Vagina (tissue), 2 donors: Measurements from ENCODE around the gene ASTN2. TPM values are rescaled to one million over a fixed set of nuclear protein-coding genes. Genes with fewer than 3 reads are reported as not detected.

Experiments
- DNase-seq, 2 donors: peaks; one replicate each; pipeline ENCODE4 v3.0.0-alpha.2; 2017; ENCODE audit errors: extremely low spot score in 2 of 2
- H3K27ac ChIP-seq: fragments of 200-600 bp; sonication (generic); one replicate; pipeline ENCODE4 v1.5.1; 2019
- H3K27me3 ChIP-seq: fragments of 200-600 bp; sonication (generic); one replicate; pipeline ENCODE4 v1.5.1; 2019
- H3K36me3 ChIP-seq, 2 donors: fragments of 200-600 bp; sonication (generic); one replicate each; pipeline ENCODE4 v1.5.1; 2017 to 2019
- H3K4me1 ChIP-seq: fragments of 200-600 bp; sonication (generic); one replicate; pipeline ENCODE4 v1.5.1; 2019
- H3K4me3 ChIP-seq, 2 donors: fragments of 200-600 bp; sonication (generic); 1 replicate in 1 of 2; 2 replicates in 1 of 2; pipeline ENCODE4 v1.5.1; 2016 to 2019
- H3K9me3 ChIP-seq: fragments of 200-600 bp; sonication (generic); one replicate; pipeline ENCODE4 v1.5.1; 2019
- CTCF ChIP-seq, 3 experiments: fragments of 450-650 bp in 2 of 3; fragments of 200-600 bp in 1 of 3; sonication (generic) in 1 of 3; IDR thresholded peaks; one replicate each; pipeline ENCODE4 v1.5.1; 2017 to 2019; ENCODE audit warnings: antibody characterized with exemption in 3 of 3, mild to moderate bottlenecking in 2 of 3, moderate library complexity in 2 of 3
- POLR2A ChIP-seq, 2 donors: fragments of 450-650 bp; IDR thresholded peaks; one replicate each; pipeline ENCODE4 v1.6.1; 2017; ENCODE audit warnings: antibody characterized with exemption in 2 of 2, mild to moderate bottlenecking in 2 of 2, moderate library complexity in 2 of 2
- POLR2AphosphoS5 ChIP-seq, 2 donors: sonication (generic); formaldehyde crosslinking; IDR thresholded peaks; one replicate each; pipeline ENCODE4 v1.9.0; 2017; ENCODE audit warnings: antibody characterized with exemption in 2 of 2, mild to moderate bottlenecking in 2 of 2, low read depth in 1 of 2; ENCODE audit not compliant: insufficient read depth in 1 of 2
- intact Hi-C: fragments of 100-400 bp; cut with DNase I; formaldehyde crosslinking; loops from one replicate; pipeline ENCODE4 v1.15.1; 2023
- total RNA-seq: library from RNA; depleted of rRNA; stranded (reverse); fragments of >200 nt; gene quantifications from one replicate; pipeline ENCODE4 v1.2.3, GENCODE V29; 2016

The ASTN2 gene
- total RNA-seq, 1 donor from 2014 or later: 4.4 TPM

DNA sequence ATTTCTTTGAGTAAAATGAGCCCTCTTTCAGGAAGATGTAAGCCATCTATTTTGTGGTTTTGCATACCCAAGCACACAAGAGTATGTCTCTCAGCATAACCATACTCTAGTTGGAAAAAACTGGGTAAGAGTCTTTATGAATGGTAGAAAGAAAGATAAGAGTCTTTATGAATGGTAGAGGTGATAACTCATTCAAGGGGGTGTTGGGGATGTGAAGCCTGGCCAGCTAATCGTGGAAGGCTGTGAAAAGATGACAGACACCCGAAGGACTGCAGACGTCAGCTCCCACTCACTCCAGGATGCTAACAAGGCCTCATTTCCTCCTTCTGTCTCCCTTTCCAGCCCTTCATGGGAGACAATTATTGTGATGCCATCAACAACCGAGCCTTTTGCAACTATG lies 1032.8 kb downstream of the ASTN2 start:
- TF ChIP-seq POLR2A (IDR thresholded peaks at IDR 0.05): no peak
- TF ChIP-seq POLR2AphosphoS5 (IDR thresholded peaks at IDR 0.05; ENCODE audit: insufficient read depth in 1 of 2, low read depth in 1 of 2): no peak
- TF ChIP-seq CTCF (IDR thresholded peaks at IDR 0.05): no peak
- H3K4me3 ChIP-seq: no peak overlapping the region
- intact Hi-C loops: no loop called here
- no peaks in the 10 kb centered on the region for H3K9me3 ChIP-seq
- H3K36me3 ChIP-seq: no peaks in the 10 kb centered on the region
- no peaks in the 10 kb centered on the region for H3K4me1 ChIP-seq
- no peaks in the 10 kb centered on the region for H3K27me3 ChIP-seq
- H3K27ac ChIP-seq: no peak overlapping the region
- no peak for DNase-seq

GRCh38 chr9:116381350-116381749 lies 1033.5 kb downstream of the ASTN2 start:
- Histone ChIP-seq H3K27ac (no peak overlapping the region), H3K4me3 (no peak overlapping the region), H3K4me1 (no peaks in the 10 kb centered on the region), H3K9me3 (no peaks in the 10 kb centered on the region), H3K27me3 (no peaks in the 10 kb centered on the region), H3K36me3 (no peaks in the 10 kb centered on the region)
- intact Hi-C loops: no loop called here
- DNase-seq: no peak
- TF ChIP-seq POLR2AphosphoS5 (IDR thresholded peaks at IDR 0.05; ENCODE audit: insufficient read depth in 1 of 2, low read depth in 1 of 2) (no peak), POLR2A (IDR thresholded peaks at IDR 0.05) (no peak), CTCF (IDR thresholded peaks at IDR 0.05) (no peak)

- no peak overlapping the region for H3K27ac ChIP-seq
- no peaks in the 10 kb centered on the region for H3K9me3 ChIP-seq
- no peaks in the 10 kb centered on the region for H3K4me1 ChIP-seq
- no peak for DNase-seq
- TF ChIP-seq CTCF (IDR thresholded peaks at IDR 0.05) (no peak), POLR2AphosphoS5 (IDR thresholded peaks at IDR 0.05; ENCODE audit: insufficient read depth in 1 of 2, low read depth in 1 of 2) (no peak)
- H3K36me3 ChIP-seq: no peaks in the 10 kb centered on the region
- no peaks in the 10 kb centered on the region for H3K27me3 ChIP-seq
- intact Hi-C loops: no loop called here
- H3K4me3 ChIP-seq: no peak overlapping the region
Observed at GRCh38 chr9:116380496-116380995, 1034.3 kb downstream of the ASTN2 start.

GRCh38 chr9:116379821-116380220 lies 1035.0 kb downstream of the ASTN2 start:
- DNase-seq: no peak
- Histone ChIP-seq H3K27ac (no peak overlapping the region), H3K4me1 (no peaks in the 10 kb centered on the region), H3K36me3 (no peaks in the 10 kb centered on the region), H3K9me3 (no peaks in the 10 kb centered on the region), H3K27me3 (no peaks in the 10 kb centered on the region), H3K4me3 (no peak overlapping the region)
- TF ChIP-seq POLR2AphosphoS5 (IDR thresholded peaks at IDR 0.05; ENCODE audit: insufficient read depth in 1 of 2, low read depth in 1 of 2): no peak
- TF ChIP-seq CTCF (IDR thresholded peaks at IDR 0.05): no peak
- no peak for TF ChIP-seq POLR2A (IDR thresholded peaks at IDR 0.05)
- intact Hi-C loops: no loop called here

DNA sequence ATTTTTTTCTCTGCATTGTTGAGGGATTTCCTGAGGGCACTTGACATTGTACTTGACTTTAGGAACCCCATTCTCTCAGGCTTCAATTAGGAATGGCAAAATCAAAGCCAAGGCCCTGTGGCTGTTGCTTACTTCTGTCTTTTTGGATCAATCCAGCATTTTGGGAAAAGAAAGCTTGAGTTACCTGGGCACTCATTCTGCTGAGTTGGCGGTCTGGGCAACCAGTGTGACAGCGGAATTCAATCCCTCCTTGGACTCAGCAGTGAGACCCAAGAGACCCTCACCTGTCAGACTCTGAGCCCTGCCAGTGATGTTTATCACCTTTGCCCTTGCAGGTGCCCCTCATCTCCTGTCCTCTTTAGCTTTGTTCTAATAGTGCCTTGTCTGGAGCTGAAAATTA lies 1036.0 kb downstream of the ASTN2 start:
- Histone ChIP-seq H3K27ac (no peak overlapping the region), H3K4me3 (no peak overlapping the region), H3K27me3 (no peaks in the 10 kb centered on the region), H3K4me1 (no peaks in the 10 kb centered on the region), H3K36me3 (no peaks in the 10 kb centered on the region), H3K9me3 (no peaks in the 10 kb centered on the region)
- TF ChIP-seq POLR2AphosphoS5 (IDR thresholded peaks at IDR 0.05; ENCODE audit: insufficient read depth in 1 of 2, low read depth in 1 of 2) (no peak), CTCF (IDR thresholded peaks at IDR 0.05) (no peak), POLR2A (IDR thresholded peaks at IDR 0.05) (no peak)
- DNase-seq: no peak
- intact Hi-C loops: no loop called here
